ENCODE results near the gene CHI3L2.

GRCh38 chr1:111196213-111196612 lies 31.3 kb upstream of the CHI3L2 start:
- TF ChIP-seq, protein P1, sequence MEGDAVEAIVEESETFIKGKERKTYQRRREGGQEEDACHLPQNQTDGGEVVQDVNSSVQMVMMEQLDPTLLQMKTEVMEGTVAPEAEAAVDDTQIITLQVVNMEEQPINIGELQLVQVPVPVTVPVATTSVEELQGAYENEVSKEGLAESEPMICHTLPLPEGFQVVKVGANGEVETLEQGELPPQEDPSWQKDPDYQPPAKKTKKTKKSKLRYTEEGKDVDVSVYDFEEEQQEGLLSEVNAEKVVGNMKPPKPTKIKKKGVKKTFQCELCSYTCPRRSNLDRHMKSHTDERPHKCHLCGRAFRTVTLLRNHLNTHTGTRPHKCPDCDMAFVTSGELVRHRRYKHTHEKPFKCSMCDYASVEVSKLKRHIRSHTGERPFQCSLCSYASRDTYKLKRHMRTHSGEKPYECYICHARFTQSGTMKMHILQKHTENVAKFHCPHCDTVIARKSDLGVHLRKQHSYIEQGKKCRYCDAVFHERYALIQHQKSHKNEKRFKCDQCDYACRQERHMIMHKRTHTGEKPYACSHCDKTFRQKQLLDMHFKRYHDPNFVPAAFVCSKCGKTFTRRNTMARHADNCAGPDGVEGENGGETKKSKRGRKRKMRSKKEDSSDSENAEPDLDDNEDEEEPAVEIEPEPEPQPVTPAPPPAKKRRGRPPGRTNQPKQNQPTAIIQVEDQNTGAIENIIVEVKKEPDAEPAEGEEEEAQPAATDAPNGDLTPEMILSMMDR (IDR thresholded peaks at IDR 0.05): no peak
- no peak for TF ChIP-seq EP300 (IDR thresholded peaks at IDR 0.05)

Measured in stomach (tissue), 4 donors.